OCI-LY7 (cell line): Measurements from ENCODE around the gene ERCC3. TPM values are rescaled to one million over a fixed set of nuclear protein-coding genes. Genes with fewer than 3 reads are reported as not detected.
"Not testable (repeated sequence)": the region's sequence is repeated elsewhere in the genome, so short reads cannot be mapped to it uniquely, and the experiment has no call there.

Experiments
- BruUV-seq: library from RNA; stranded (reverse); fragments of 400-500 nt; replicated peaks from 2 replicates; lab custom pipeline; 2021; lab: Mats Ljungman, UMichigan
- CTCF ChIA-PET: fragments of 300-600 bp; sonication (Branson Sonifier 250); formaldehyde crosslinking; loops from one replicate; lab custom pipeline; 2022; ENCODE audit warnings: antibody characterized with exemption; ENCODE audit not compliant: unreplicated experiment; lab: Charles Lee
- POLR2A ChIA-PET: fragments of 300-600 bp; sonication (Branson Sonifier 250); formaldehyde crosslinking; loops from one replicate; lab custom pipeline; 2022; ENCODE audit warnings: antibody characterized with exemption; lab: Charles Lee
- DNase-seq: peaks from one replicate; pipeline ENCODE4 v3.0.0-alpha.2; 2015; ENCODE audit warnings: low spot score
- H2AFZ ChIP-seq: fragments of 200-600 bp; sonication (generic), shearing (Covaris generic); 2 replicates; pipeline ENCODE4 v1.6.1; 2014; ENCODE audit warnings: mild to moderate bottlenecking, antibody characterized with exemption, low read length, moderate library complexity
- H3K27ac ChIP-seq: fragments of 200-600 bp; sonication (generic); 2 replicates; pipeline ENCODE4 v1.5.1; 2014; ENCODE audit warnings: mixed run types, low read depth, mild to moderate bottlenecking, moderate library complexity, low read length, inconsistent platforms; ENCODE audit not compliant: poor library complexity, severe bottlenecking
- H3K36me3 ChIP-seq: fragments of 200-600 bp; sonication (generic); 2 replicates; pipeline ENCODE4 v1.6.1; 2014; ENCODE audit warnings: mild to moderate bottlenecking, antibody characterized with exemption, low read length, moderate library complexity, mixed read lengths; ENCODE audit not compliant: insufficient read depth
- H3K4me1 ChIP-seq: fragments of 200-600 bp; sonication (generic); 2 replicates; pipeline ENCODE4 v1.5.1; 2014; ENCODE audit warnings: mild to moderate bottlenecking, low read length; ENCODE audit not compliant: insufficient read depth, poor library complexity, severe bottlenecking
- H3K4me2 ChIP-seq: fragments of 200-600 bp; sonication (generic); 2 replicates; pipeline ENCODE4 v1.6.1; 2014; ENCODE audit warnings: mild to moderate bottlenecking, low read length
- H3K4me3 ChIP-seq: fragments of 200-600 bp; sonication (generic); 2 replicates; pipeline ENCODE4 v1.5.1; 2014; ENCODE audit warnings: mild to moderate bottlenecking, low read depth, low read length; ENCODE audit not compliant: poor library complexity, severe bottlenecking
- H3K79me2 ChIP-seq: fragments of 200-600 bp; sonication (generic); 2 replicates; pipeline ENCODE4 v1.6.1; 2016; ENCODE audit warnings: low read depth, mild to moderate bottlenecking, low read length, moderate library complexity, mixed read lengths; ENCODE audit not compliant: insufficient read depth
- H3K9me2 ChIP-seq: fragments of 200-600 bp; sonication (generic); 2 replicates; pipeline ENCODE4 v1.6.1; 2016; ENCODE audit warnings: mild to moderate bottlenecking, low read length, mixed read lengths; ENCODE audit not compliant: insufficient read depth
- H3K9me3 ChIP-seq: fragments of 200-600 bp; sonication (generic); 2 replicates; pipeline ENCODE4 v1.6.1; 2014; ENCODE audit warnings: mild to moderate bottlenecking, mixed run types, low read length, mixed read lengths
- H4K20me1 ChIP-seq: fragments of 200-600 bp; sonication (generic); 2 replicates; pipeline ENCODE4 v1.6.1; 2014; ENCODE audit warnings: mild to moderate bottlenecking, antibody characterized with exemption, low read length, moderate library complexity, mixed read lengths; ENCODE audit not compliant: insufficient read depth
- EZH2phosphoT487 ChIP-seq: fragments of 200-600 bp; sonication (generic); IDR thresholded peaks from 2 replicates; pipeline ENCODE4 v1.6.1; 2018; ENCODE audit warnings: low read depth, borderline replicate concordance, mild to moderate bottlenecking, mixed run types, antibody characterized with exemption, low read length, moderate library complexity, mixed read lengths
- intact Hi-C: fragments of 100-400 bp; cut with micrococcal nuclease; formaldehyde crosslinking; loops from one replicate; pipeline ENCODE4 v1.10.0; 2022; ENCODE audit not compliant: unreplicated experiment
- total RNA-seq, 2 experiments: library from RNA; depleted of rRNA in 1 of 2; stranded (reverse); fragments of >200 nt in 1 of 2; shearing (Covaris generic) in 1 of 2; gene quantifications; 2 replicates each; pipeline ENCODE4 v1.2.3, GENCODE V29; 2014 to 2022
- TF ChIP-seq, protein P1 (sequence below): fragments of 200-600 bp; sonication (generic); conservative IDR thresholded peaks from 2 replicates; pipeline ENCODE4 v1.5.1; 2014; ENCODE audit warnings: mild to moderate bottlenecking, antibody characterized with exemption, low read length, moderate library complexity, mixed read lengths

Gene ERCC3
- total RNA-seq, 2 experiments from 2014 or later, result 35.1 to 58.4 TPM

GRCh38 chr2:127229555-127229954 is 64.4 kb downstream of the ERCC3 start:
- Histone ChIP-seq H3K4me1 (no peaks in the 10 kb centered on the region), H3K9me2 (no peaks in the 10 kb centered on the region), H3K79me2 (no peaks in the 10 kb centered on the region), H3K9me3 (no peaks in the 10 kb centered on the region), H3K27ac (no peak overlapping the region), H4K20me1 (no peaks in the 10 kb centered on the region), H3K4me2 (no peak overlapping the region), H2AFZ (no peak overlapping the region), H3K4me3 (no peak overlapping the region), H3K36me3 (no peaks in the 10 kb centered on the region)
- BruUV-seq, result no TSS peak
- ChIA-PET POLR2A (no interaction called here), CTCF (no interaction called here)
- intact Hi-C loops, result no loop called here
- no peak for TF ChIP-seq EZH2phosphoT487
- TF ChIP-seq, protein P1, sequence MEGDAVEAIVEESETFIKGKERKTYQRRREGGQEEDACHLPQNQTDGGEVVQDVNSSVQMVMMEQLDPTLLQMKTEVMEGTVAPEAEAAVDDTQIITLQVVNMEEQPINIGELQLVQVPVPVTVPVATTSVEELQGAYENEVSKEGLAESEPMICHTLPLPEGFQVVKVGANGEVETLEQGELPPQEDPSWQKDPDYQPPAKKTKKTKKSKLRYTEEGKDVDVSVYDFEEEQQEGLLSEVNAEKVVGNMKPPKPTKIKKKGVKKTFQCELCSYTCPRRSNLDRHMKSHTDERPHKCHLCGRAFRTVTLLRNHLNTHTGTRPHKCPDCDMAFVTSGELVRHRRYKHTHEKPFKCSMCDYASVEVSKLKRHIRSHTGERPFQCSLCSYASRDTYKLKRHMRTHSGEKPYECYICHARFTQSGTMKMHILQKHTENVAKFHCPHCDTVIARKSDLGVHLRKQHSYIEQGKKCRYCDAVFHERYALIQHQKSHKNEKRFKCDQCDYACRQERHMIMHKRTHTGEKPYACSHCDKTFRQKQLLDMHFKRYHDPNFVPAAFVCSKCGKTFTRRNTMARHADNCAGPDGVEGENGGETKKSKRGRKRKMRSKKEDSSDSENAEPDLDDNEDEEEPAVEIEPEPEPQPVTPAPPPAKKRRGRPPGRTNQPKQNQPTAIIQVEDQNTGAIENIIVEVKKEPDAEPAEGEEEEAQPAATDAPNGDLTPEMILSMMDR, result no peak
- no peak for DNase-seq

- Histone ChIP-seq H3K27ac (no peak overlapping the region), H3K79me2 (no peaks in the 10 kb centered on the region), H3K4me2 (no peak overlapping the region), H3K9me2 (no peaks in the 10 kb centered on the region), H3K36me3 (no peaks in the 10 kb centered on the region), H3K4me1 (no peaks in the 10 kb centered on the region), H4K20me1 (no peaks in the 10 kb centered on the region), H2AFZ (no peak overlapping the region), H3K9me3 (no peaks in the 10 kb centered on the region), H3K4me3 (no peak overlapping the region)
- ChIA-PET CTCF (no interaction called here), POLR2A (no interaction called here)
- intact Hi-C loops, result no loop called here
- TF ChIP-seq EZH2phosphoT487, result no peak
- TF ChIP-seq, protein P1, result no peak
- no TSS peak for BruUV-seq
- DNase-seq, result no peak
Observed at GRCh38 chr2:127228102-127228501, 65.8 kb downstream of the ERCC3 start.

DNA sequence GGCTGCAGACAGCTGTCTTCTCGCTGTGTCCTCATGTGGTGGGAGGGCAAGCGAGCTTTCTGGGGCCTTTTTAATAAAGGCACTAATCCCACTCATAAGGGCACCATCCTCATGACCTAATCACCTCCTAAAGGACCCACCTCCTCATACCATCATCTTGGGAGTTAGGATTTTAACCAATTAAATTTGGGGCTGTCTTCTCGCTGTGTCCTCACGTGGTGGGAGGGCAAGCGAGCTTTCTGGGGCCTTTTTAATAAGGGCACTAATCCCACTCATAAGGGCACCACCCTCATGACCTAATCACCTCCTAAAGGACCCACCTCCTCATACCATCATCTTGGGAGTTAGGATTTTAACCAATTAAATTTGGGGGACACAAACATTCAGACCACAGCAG is 66.7 kb downstream of the ERCC3 start:
- POLR2A ChIA-PET, H3K9me3 ChIP-seq, H3K4me1 ChIP-seq, H3K4me3 ChIP-seq, H3K79me2 ChIP-seq, BruUV-seq, H3K36me3 ChIP-seq, intact Hi-C loops, H4K20me1 ChIP-seq, DNase-seq, H2AFZ ChIP-seq, H3K9me2 ChIP-seq, H3K4me2 ChIP-seq, H3K27ac ChIP-seq, CTCF ChIA-PET: not testable (repeated sequence)
